GM21360 (cell line): ENCODE data around the gene STMP1.

Experiments used
- ATAC-seq: cut with Tn5 transposase; IDR thresholded peaks from one replicate; pipeline ENCODE4 v1.9.1; 2021; ENCODE audit warnings: mild to moderate bottlenecking, moderate library complexity; ENCODE audit not compliant: unreplicated experiment

STMP1 gene

DNA sequence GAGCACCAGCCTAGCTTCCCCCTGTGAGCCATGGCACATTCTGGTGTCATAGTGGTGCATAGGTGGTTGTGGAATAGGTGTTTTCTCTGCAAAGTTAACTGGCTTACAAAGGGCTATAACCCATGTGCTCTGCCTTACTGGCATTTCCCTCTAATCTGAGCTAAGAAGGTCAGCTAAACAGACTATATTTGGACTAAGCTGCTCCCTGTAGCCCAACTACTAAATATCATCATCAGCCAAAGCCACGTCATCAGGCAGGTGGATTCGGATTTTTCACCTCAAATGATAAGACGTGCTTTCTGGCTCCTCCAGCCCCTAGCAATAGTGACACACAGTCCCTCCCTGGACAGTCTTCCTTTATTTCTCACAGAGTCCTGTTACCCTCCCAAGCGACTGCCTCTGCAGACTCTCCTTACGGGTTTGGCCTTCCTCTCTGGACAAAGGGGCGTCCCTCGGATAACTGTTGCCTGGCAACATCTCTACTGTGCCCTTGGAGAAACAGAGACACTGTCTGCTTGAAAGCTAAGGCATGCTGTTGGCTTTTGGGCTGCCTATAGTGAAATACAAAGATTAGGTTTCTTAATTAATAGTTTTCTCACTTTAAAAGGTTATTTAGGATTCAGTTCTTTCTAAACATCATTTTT lies 56.6 kb downstream of the STMP1 start:
- ATAC-seq, result no peak

DNA sequence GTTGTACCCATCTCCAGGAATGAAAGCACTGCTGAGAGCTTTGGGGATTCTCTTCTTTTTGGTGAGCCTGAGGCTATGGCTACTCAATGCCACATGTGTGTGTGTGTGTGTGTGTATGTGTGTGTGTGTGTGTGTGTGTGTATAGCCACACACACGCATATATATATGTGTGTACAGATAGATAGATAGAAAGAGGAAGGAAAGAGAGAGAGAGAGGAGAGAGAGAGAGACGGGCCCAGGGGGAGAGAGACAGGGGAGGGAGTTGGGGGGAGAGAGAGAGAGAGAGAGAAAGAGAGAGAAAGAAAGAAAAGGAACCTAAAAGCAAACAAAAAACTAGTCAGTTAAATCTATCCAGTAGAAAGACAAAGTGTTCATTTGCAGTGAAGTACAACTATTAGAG lies 57.4 kb downstream of the STMP1 start:
- ATAC-seq, result no peak

DNA sequence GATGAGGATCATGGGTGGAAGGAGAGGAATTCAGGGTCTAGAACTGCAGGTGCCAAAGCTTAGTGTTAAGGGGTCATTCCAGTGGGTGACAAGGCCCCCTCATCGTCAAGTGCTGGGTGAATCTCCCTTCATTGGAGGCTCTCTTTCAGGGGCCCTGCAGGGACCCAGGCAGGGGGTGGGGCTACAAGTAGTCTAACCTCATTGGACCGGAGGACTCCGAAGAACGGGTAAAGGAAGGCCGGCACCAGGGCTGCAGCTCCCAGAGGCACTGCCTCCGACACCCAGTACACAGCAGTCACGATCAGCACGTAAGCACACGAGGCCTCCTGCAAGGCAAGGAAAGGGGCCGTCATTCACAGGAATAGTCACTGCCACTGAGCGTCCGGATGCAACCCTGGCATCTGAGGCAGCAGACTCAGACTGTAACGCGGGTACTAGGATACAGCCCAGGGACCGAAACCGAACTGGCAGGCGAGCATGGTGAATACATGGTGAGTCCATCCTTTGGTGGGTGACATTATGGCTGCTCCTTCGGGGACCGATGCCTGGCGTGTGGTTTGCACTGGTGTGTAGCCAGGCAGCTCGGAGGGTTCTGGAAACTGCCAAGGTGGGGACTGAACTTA lies 59.0 kb downstream of the STMP1 start:
- no peak for ATAC-seq

DNA sequence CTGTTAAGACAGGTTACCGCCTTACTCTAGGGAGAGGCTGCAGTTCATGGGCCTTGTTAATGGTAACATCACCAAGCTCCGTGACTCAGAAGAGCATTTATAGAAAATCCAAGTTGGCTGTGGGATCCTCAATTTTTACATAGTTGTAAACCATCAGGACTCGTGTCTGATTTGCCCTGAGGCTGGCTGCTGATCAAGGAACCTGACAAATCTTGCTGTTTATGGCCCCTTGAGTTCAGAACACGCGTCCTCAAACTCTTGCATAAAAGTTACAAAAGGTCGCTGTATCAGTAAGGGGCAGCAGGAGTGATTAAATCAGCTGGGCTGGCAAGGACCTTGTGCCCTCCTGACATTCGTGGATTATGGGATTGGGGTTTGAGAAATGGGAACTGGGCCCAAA lies 61.1 kb downstream of the STMP1 start:
- no peak for ATAC-seq
